Adipocyte (in vitro differentiated cells): Measurements from ENCODE around the gene TBC1D5.
"Not testable (repeated sequence)": the region's sequence is repeated elsewhere in the genome, so short reads cannot be mapped to it uniquely, and the experiment has no call there.

Experiments
- DNase-seq: peaks from one replicate; pipeline ENCODE4 v3.0.0-alpha.2; 2015; ENCODE audit warnings: low read depth
- H3K27me3 ChIP-seq: replicated peaks from 2 replicates; pipeline ENCODE4 v1.7.0; 2013; ENCODE audit warnings: mild to moderate bottlenecking, low read length, moderate library complexity; ENCODE audit not compliant: control insufficient read depth, insufficient read depth
- H3K36me3 ChIP-seq: 2 replicates; pipeline ENCODE4 v1.7.0; 2013; ENCODE audit warnings: low read length, mild to moderate bottlenecking, moderate library complexity; ENCODE audit not compliant: control insufficient read depth, insufficient read depth, severe bottlenecking
- H3K4me1 ChIP-seq: 2 replicates; pipeline ENCODE4 v1.7.0; 2013; ENCODE audit warnings: mild to moderate bottlenecking, low read length, moderate library complexity; ENCODE audit not compliant: control insufficient read depth, insufficient read depth
- H3K4me3 ChIP-seq: 2 replicates; pipeline ENCODE4 v1.7.0; 2013; ENCODE audit warnings: mild to moderate bottlenecking, low read length, moderate library complexity
- H3K9ac ChIP-seq: 2 replicates; pipeline ENCODE4 v1.7.0; 2013; ENCODE audit warnings: mild to moderate bottlenecking, low read length, moderate library complexity
- H3K9me3 ChIP-seq: 2 replicates; pipeline ENCODE4 v1.7.0; 2013; ENCODE audit warnings: mild to moderate bottlenecking, low read length, moderate library complexity; ENCODE audit not compliant: control insufficient read depth

Gene TBC1D5, protein sequence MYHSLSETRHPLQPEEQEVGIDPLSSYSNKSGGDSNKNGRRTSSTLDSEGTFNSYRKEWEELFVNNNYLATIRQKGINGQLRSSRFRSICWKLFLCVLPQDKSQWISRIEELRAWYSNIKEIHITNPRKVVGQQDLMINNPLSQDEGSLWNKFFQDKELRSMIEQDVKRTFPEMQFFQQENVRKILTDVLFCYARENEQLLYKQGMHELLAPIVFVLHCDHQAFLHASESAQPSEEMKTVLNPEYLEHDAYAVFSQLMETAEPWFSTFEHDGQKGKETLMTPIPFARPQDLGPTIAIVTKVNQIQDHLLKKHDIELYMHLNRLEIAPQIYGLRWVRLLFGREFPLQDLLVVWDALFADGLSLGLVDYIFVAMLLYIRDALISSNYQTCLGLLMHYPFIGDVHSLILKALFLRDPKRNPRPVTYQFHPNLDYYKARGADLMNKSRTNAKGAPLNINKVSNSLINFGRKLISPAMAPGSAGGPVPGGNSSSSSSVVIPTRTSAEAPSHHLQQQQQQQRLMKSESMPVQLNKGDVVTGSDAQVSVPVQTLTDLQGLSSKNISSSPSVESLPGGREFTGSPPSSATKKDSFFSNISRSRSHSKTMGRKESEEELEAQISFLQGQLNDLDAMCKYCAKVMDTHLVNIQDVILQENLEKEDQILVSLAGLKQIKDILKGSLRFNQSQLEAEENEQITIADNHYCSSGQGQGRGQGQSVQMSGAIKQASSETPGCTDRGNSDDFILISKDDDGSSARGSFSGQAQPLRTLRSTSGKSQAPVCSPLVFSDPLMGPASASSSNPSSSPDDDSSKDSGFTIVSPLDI

DNA sequence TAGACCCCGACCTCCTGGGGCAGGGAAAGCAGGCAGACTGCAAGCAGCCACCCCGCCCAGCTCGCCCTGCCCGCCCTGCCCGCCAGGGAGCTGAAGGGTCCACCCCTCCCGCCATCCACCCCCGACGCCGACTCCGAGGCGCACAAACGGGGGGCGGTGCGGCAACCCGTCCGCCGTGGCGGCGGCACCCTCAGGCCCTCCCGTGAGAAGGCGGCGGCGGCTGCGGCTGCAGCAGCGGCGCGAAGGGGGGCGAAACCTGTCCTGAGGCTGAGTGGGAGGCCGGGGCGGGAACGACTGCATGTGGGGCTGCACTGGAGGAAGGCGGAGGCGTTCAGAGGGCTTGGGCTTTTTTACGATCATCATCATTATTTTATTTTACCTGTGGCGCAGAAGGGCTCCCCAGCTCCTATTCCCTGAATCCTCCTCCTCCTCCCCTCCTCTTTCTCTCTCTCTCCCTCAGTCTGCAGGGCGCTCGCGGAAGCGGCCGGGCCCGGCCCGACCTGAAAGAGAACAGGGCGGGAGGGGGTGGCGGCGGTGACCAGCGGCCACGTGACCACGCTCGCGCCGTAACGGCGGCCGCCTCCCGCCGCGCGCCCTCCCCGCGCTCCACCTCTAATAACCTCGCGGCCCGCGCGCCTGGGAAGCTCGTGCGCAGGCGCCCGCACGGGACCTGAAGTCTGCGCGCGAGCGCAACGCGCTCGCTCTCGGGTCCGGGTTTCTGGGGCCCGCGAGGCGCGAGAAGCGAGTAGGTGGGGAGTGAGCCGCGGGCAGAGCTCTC lies at the start of gene TBC1D5:
TSS of gene TBC1D5 (minus strand) at position 530 of the 778 bp plus-strand sequence. CDS start 234,061 bp downstream, outside the sequence.
- Histone ChIP-seq H3K4me3 (peak within 1 kb of the TSS; percentile 87), H3K4me1 (peaks cover 30% of the 10 kb centered on the region), H3K27me3 (no peaks in the 10 kb centered on the region), H3K9me3 (no peaks in the 10 kb centered on the region), H3K36me3 (no peaks in the 10 kb centered on the region), H3K9ac (peak within 1 kb of the TSS; percentile 99)
- DNase-seq = peak; percentile 99

DNA sequence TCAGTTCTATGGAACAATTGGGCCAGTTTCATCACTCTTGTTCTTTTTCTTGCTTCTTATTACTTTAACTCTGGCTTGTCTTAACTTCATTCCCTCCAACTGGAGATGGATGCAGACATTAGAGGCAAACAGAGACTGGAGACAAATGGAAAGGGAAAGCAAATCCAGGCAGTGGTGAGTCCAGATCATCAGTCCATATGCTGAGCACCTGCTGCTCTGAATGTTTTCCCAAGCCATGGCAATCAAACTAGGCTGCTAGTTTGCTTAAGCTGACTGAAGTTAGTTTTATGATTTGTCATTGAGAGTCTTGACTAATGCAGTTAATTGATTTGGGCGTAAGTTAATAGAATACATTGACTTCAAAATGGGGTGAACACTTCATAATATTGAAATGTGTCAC lies 41.0 kb upstream of the TBC1D5 start:
- H3K9ac ChIP-seq = no peak overlapping the region
- peaks cover 4% of the 10 kb centered on the region for H3K9me3 ChIP-seq
- no peaks in the 10 kb centered on the region for H3K36me3 ChIP-seq
- no peak overlapping the region for H3K4me3 ChIP-seq
- DNase-seq = no peak
- H3K27me3 ChIP-seq = peaks cover 3% of the 10 kb centered on the region
- H3K4me1 ChIP-seq = no peaks in the 10 kb centered on the region

DNA sequence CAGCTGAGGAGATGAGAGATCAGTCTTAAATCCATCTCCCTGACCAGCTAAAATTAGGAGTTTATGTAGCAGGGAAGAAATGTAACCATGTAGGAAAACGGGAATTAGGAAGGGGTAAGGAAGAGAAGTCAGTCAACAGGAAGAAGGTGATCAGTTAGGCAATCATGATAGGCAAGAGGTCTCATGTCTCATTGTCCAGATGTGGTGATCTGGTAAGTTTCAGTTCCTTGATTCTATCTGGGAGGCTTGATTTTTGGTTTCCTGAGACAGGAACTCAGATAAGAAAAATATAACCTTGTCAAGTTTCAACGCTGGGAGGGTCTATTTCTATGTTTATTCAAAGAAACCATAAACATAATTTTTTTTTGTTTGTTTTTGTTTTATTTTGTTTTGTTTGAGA lies 40.3 kb upstream of the TBC1D5 start:
- Histone ChIP-seq H3K4me1 (no peaks in the 10 kb centered on the region), H3K4me3 (no peak overlapping the region), H3K27me3 (peaks cover 3% of the 10 kb centered on the region), H3K36me3 (no peaks in the 10 kb centered on the region), H3K9me3 (peaks cover 4% of the 10 kb centered on the region), H3K9ac (no peak overlapping the region)
- DNase-seq = no peak

DNA sequence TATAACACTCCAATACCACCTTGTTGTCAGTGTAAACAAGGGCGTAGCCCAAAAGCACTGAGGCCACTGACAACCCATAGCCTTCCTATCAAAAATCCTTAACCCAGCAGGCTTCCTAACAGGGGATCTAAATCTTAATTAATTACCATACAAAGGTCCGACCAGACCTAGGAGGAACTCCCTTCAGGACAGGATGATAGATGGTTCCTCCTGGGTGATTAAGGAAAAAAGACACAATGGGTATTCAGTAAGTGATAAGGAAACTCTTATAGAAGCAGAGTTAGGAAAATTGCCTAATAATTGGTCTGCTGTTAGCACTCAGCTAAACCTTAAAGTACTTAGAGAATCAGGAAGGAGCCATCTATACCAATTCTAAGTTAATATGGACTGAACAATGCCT lies 37.9 kb upstream of the TBC1D5 start:
- H3K4me3 ChIP-seq, H3K27me3 ChIP-seq, H3K4me1 ChIP-seq, H3K9me3 ChIP-seq, H3K36me3 ChIP-seq, DNase-seq, H3K9ac ChIP-seq: not testable (repeated sequence)

DNA sequence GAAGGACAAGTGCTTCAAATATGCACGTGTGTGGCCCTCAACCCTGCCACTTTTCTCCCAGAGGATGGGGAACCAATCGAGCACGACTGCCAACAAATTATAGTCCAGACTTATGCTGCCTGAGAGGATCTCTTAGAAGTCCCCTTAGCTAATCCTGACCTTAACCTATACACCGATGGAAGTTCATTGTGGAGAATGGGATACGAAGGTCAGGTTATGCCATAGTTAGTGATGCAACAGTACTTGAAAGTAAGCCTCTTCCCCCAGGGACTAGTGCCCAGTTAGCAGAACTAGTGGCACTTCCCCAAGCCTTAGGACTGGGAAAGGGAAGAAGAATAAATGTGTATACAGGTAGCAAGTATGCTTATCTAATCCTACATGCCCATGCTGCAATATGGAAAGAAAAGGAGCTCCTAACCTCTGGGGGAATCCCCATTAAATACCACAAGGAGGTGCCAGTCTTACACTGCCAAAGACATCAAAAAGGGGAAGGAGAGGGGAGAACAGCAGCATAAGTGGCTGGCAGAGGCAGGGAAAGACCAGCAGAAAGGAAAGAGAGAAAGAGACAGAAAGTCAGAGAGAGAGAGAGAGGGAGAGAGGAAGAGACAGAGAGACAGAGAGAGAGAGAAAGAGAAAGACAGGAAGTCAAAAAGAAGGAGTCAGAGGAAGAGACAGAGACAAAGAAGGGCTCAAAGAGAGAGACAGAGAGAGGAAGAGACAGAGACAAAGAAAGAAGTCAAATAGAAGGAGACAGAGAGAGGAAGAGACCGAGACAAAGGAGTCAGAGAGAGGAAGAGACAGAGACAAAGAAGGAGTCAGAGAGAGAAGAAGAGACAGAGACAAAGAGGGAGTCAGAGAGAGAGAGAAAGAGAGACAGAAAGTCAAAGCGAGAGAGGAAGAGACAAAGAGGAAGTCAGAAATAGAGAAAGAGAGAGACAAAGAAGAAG lies 37.1 kb upstream of the TBC1D5 start:
- H3K9me3 ChIP-seq, H3K27me3 ChIP-seq, H3K4me1 ChIP-seq, H3K9ac ChIP-seq, H3K4me3 ChIP-seq, DNase-seq, H3K36me3 ChIP-seq: not testable (repeated sequence)

DNA sequence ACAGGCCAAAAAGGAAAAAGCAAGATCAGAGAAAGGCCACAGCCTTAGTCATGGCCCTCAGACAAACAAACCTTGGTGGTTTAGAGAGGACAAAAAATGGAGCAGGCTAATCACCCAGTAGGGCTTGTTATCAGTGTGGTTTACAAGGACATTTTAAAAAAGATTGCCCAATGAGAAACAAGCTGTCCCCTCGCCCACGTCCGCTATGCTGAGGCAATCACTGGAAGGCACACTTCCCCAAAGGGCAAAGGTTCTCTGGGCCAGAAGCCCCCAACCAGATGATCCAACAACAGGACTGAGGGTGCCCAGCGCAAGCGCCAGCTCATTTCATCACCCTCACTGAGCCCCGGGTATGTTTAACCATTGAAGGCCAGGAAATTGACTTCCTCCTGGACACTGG lies 34.9 kb upstream of the TBC1D5 start:
- H3K36me3 ChIP-seq, H3K9ac ChIP-seq, H3K4me3 ChIP-seq, DNase-seq, H3K9me3 ChIP-seq, H3K4me1 ChIP-seq, H3K27me3 ChIP-seq: not testable (repeated sequence)

DNA sequence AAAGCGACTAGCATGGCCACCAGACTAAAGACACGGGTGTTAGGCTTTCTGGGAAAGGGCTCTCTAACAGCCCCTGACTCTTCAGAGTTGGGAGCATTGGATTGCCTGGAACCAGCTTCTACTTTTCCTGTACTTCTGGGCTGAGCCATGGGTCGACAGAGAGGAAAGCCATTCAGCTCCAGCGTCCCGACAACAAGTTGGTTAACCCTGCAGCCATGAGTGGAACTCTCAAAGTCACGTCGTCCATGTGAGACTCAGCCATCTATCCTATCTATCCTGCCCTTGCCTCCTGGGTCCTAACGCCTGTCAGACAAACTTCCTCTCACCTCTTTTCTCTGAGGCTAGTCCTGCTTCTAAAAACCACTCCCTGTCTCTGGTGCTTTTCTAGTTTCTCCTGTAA lies 32.6 kb upstream of the TBC1D5 start:
- Histone ChIP-seq H3K4me1 (peaks cover 5% of the 10 kb centered on the region), H3K27me3 (no peaks in the 10 kb centered on the region), H3K9me3 (no peaks in the 10 kb centered on the region), H3K36me3 (no peaks in the 10 kb centered on the region), H3K4me3 (no peak overlapping the region), H3K9ac (no peak overlapping the region)
- DNase-seq = no peak

DNA sequence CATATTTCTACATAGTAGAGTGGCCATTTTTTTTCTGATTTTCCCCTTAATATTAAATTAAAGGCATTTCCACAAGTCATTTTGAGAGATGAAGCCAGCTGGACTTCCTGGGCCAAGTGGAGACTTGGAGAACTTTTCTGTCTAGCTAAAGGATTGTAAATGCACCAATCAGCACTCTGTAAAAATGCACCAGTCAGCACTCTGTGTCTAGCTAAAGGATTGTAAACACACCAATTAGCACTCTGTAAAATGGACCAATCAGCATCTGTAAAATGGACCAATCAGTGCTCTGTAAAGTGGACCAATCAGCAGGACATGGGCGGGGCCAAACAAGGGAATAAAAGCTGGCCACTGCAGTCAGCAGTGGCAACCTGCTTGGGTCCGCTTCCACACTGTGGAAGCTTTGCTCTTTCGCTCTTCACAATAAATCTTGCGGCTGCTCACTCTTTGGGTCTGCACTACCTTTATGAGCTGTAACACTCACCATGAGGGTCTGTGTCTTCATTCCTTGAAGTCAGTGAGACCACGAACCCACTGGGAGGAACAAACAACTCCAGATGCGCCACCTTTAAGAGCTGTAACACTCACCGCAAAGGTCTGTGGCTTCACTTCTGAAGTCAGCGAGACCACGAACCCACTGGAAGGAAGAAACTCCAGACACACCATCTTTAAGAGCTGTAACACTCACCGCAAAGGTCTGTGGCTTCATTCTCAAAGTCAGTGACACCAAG lies 31.9 kb upstream of the TBC1D5 start:
- H3K36me3 ChIP-seq, H3K9ac ChIP-seq, H3K27me3 ChIP-seq, H3K9me3 ChIP-seq, H3K4me3 ChIP-seq, H3K4me1 ChIP-seq, DNase-seq: not testable (repeated sequence)

DNA sequence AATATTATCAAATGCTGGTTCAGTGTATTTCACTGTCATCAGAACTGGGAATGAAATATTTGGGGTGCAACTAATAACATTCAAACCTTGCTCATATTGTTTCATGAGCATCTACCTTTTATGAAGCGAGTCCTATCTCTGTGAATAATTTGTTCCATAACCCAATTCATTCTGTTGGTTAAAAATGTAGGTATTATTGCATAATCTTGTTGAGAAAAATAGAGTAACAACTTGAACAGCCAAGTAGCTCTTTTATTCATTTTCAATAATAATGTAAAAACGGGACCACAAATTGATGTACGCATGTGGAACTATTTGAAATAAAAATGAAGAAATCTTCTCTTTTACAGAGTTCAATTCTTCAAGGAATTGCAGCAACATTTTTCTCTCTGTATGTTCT lies 30.1 kb upstream of the TBC1D5 start:
- Histone ChIP-seq H3K27me3 (no peaks in the 10 kb centered on the region), H3K36me3 (no peaks in the 10 kb centered on the region), H3K4me1 (peaks cover 5% of the 10 kb centered on the region), H3K9ac (no peak overlapping the region), H3K4me3 (no peak overlapping the region), H3K9me3 (no peaks in the 10 kb centered on the region)
- no peak for DNase-seq
